ENCODE measurements around the gene C1orf21.

DNA sequence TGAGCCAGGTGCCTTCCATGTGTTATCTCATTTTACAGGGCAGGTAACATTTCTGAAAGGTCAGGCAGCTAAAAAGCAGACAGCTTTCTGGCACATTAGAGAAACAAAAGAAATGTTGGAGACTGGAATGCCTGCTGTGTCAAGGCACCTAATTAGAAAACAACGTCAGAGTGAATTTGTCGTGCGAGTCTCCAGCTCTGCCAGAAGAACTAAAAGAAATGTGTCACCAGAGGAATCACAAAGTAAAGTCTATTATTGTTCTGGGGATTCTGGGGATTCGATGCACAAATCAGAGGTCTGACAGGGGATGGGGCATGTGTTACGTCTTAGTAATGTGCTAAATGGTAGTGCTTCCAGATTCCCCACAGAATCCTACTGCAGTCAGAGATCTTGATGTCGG, 278.5 kb downstream of the C1orf21 start:
- TF ChIP-seq, protein P1, sequence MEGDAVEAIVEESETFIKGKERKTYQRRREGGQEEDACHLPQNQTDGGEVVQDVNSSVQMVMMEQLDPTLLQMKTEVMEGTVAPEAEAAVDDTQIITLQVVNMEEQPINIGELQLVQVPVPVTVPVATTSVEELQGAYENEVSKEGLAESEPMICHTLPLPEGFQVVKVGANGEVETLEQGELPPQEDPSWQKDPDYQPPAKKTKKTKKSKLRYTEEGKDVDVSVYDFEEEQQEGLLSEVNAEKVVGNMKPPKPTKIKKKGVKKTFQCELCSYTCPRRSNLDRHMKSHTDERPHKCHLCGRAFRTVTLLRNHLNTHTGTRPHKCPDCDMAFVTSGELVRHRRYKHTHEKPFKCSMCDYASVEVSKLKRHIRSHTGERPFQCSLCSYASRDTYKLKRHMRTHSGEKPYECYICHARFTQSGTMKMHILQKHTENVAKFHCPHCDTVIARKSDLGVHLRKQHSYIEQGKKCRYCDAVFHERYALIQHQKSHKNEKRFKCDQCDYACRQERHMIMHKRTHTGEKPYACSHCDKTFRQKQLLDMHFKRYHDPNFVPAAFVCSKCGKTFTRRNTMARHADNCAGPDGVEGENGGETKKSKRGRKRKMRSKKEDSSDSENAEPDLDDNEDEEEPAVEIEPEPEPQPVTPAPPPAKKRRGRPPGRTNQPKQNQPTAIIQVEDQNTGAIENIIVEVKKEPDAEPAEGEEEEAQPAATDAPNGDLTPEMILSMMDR (IDR thresholded peaks at IDR 0.05 in 4 of 5, conservative IDR thresholded peaks at IDR 0.05 in 1 of 5): no peak
- TF ChIP-seq POLR2A (IDR thresholded peaks at IDR 0.05): no peak

Measured in gastrocnemius medialis (tissue), 4 donors.